H9 (cell line): ENCODE measurements around the gene DNLZ. TPM values are rescaled to one million over a fixed set of nuclear protein-coding genes. Genes with fewer than 3 reads are reported as not detected.

Experiments
- DNase-seq: peaks from one replicate; pipeline ENCODE4 v3.0.0-alpha.2; 2017
- H2AFZ ChIP-seq: one replicate; pipeline ENCODE4 v1.6.1; 2013; ENCODE audit warnings: mild to moderate bottlenecking, low read length, control low read depth, moderate library complexity
- H2AK5ac ChIP-seq: 2 replicates; pipeline ENCODE4 v1.6.1; 2013; ENCODE audit warnings: low read length, control low read depth, mixed read lengths; ENCODE audit not compliant: insufficient read length
- H2BK120ac ChIP-seq: one replicate; pipeline ENCODE4 v1.6.1; 2013; ENCODE audit warnings: low read depth, mild to moderate bottlenecking, low read length, control low read depth, inconsistent platforms; ENCODE audit not compliant: poor library complexity, severe bottlenecking
- H2BK12ac ChIP-seq: 2 replicates; pipeline ENCODE4 v1.6.1; 2013; ENCODE audit warnings: low read length, control low read depth, mixed read lengths, low read depth; ENCODE audit not compliant: insufficient read length
- H2BK15ac ChIP-seq: 2 replicates; pipeline ENCODE4 v1.6.1; 2013; ENCODE audit warnings: low read depth, low read length, control low read depth
- H2BK20ac ChIP-seq: one replicate; pipeline ENCODE4 v1.6.1; 2013; ENCODE audit warnings: low read depth, mild to moderate bottlenecking, low read length, control low read depth, inconsistent platforms; ENCODE audit not compliant: poor library complexity, severe bottlenecking
- H2BK5ac ChIP-seq: 2 replicates; pipeline ENCODE4 v1.6.1; 2013; ENCODE audit warnings: low read length, control low read depth, mixed read lengths; ENCODE audit not compliant: insufficient read length
- H3K14ac ChIP-seq: 2 replicates; pipeline ENCODE4 v1.6.1; 2013; ENCODE audit warnings: low read length, control low read depth; ENCODE audit not compliant: insufficient read depth
- H3K18ac ChIP-seq: 2 replicates; pipeline ENCODE4 v1.6.1; 2013; ENCODE audit warnings: low read depth, mild to moderate bottlenecking, mixed read lengths, low read length, control low read depth; ENCODE audit not compliant: insufficient read length
- H3K23ac ChIP-seq: 2 replicates; pipeline ENCODE4 v1.6.1; 2013; ENCODE audit warnings: low read length, control low read depth, mixed read lengths, low read depth; ENCODE audit not compliant: insufficient read length
- H3K23me2 ChIP-seq: 2 replicates; pipeline ENCODE4 v1.6.1; 2013; ENCODE audit warnings: low read depth, mild to moderate bottlenecking, mixed read lengths, low read length, control low read depth; ENCODE audit not compliant: insufficient read length, poor library complexity, severe bottlenecking
- H3K27ac ChIP-seq: 2 replicates; pipeline ENCODE4 v1.5.1; 2013; ENCODE audit warnings: low read length, control low read depth, mixed read lengths, low read depth; ENCODE audit not compliant: insufficient read length
- H3K27me3 ChIP-seq: 2 replicates; pipeline ENCODE4 v1.6.1; 2013; ENCODE audit warnings: low read length, control low read depth, inconsistent platforms; ENCODE audit not compliant: insufficient read depth
- H3K4ac ChIP-seq: 2 replicates; pipeline ENCODE4 v1.6.1; 2013; ENCODE audit warnings: low read depth, mild to moderate bottlenecking, control low read depth, inconsistent platforms, low read length, moderate library complexity
- H3K4me1 ChIP-seq: 2 replicates; pipeline ENCODE4 v1.6.1; 2013; ENCODE audit warnings: low read length, control low read depth, inconsistent platforms; ENCODE audit not compliant: insufficient read depth
- H3K4me2 ChIP-seq: 2 replicates; pipeline ENCODE4 v1.6.1; 2013; ENCODE audit warnings: low read length, control low read depth, mixed read lengths; ENCODE audit not compliant: insufficient read length, insufficient read depth
- H3K56ac ChIP-seq: 2 replicates; pipeline ENCODE4 v1.6.1; 2013; ENCODE audit warnings: low read depth, mild to moderate bottlenecking, mixed read lengths, low read length, control low read depth; ENCODE audit not compliant: insufficient read length
- H3K79me1 ChIP-seq: 2 replicates; pipeline ENCODE4 v1.6.1; 2013; ENCODE audit warnings: low read depth, mild to moderate bottlenecking, moderate library complexity, low read length, control low read depth, inconsistent platforms; ENCODE audit not compliant: insufficient read depth, poor library complexity, severe bottlenecking
- H3K79me2 ChIP-seq: 2 replicates; pipeline ENCODE4 v1.6.1; 2013; ENCODE audit warnings: low read length, control low read depth, inconsistent platforms; ENCODE audit not compliant: insufficient read depth
- H3K9ac ChIP-seq: 2 replicates; pipeline ENCODE4 v1.6.1; 2013; ENCODE audit warnings: low read length, control low read depth, mixed read lengths; ENCODE audit not compliant: insufficient read length; ENCODE audit errors: extremely low read depth
- H3K9me3 ChIP-seq: one replicate; pipeline ENCODE4 v1.6.1; 2013; ENCODE audit warnings: low read depth, low read length, inconsistent platforms; ENCODE audit not compliant: control insufficient read depth
- H3T11ph ChIP-seq: one replicate; pipeline ENCODE4 v1.6.1; 2013; ENCODE audit warnings: mild to moderate bottlenecking, low read length, control low read depth, inconsistent platforms
- H4K20me1 ChIP-seq: one replicate; pipeline ENCODE4 v1.6.1; 2013; ENCODE audit not compliant: control insufficient read depth, insufficient read length, insufficient read depth
- H4K5ac ChIP-seq: 2 replicates; pipeline ENCODE4 v1.6.1; 2013; ENCODE audit warnings: low read depth, mild to moderate bottlenecking, mixed read lengths, low read length, control low read depth; ENCODE audit not compliant: insufficient read length
- H4K8ac ChIP-seq: replicated peaks from 2 replicates; pipeline ENCODE4 v1.6.1; 2013; ENCODE audit warnings: low read length, control low read depth, mixed read lengths, low read depth; ENCODE audit not compliant: insufficient read length
- H4K91ac ChIP-seq: 2 replicates; pipeline ENCODE4 v1.6.1; 2013; ENCODE audit warnings: low read depth, mild to moderate bottlenecking, moderate library complexity, mixed read lengths, low read length, control low read depth; ENCODE audit not compliant: insufficient read length
- H3K27ac Mint-ChIP-seq, 3 experiments: 2 replicates in 2 of 3; 3 replicates in 1 of 3; pipeline ENCODE4 v1.8.0; 2020 to 2021; ENCODE audit warnings: mixed read lengths in 3 of 3, mild to moderate bottlenecking in 1 of 3, moderate library complexity in 1 of 3
- H3K27me3 Mint-ChIP-seq: 2 replicates; pipeline ENCODE4 v1.8.0; 2021; ENCODE audit warnings: low read depth, mild to moderate bottlenecking, moderate library complexity, mixed read lengths
- H3K36me3 Mint-ChIP-seq, 3 experiments: 2 replicates in 2 of 3; 3 replicates in 1 of 3; pipeline ENCODE4 v1.8.0; 2020 to 2021; ENCODE audit warnings: low read depth in 3 of 3, mixed read lengths in 3 of 3; ENCODE audit not compliant: insufficient read depth in 1 of 3
- H3K4me1 Mint-ChIP-seq, 2 experiments: 2 replicates each; pipeline ENCODE4 v1.8.0; 2020; ENCODE audit warnings: mixed read lengths in 2 of 2
- H3K4me3 Mint-ChIP-seq, 2 experiments: 2 replicates in 1 of 2; 3 replicates in 1 of 2; pipeline ENCODE4 v1.8.0; 2020 to 2021; ENCODE audit warnings: mild to moderate bottlenecking in 2 of 2, mixed read lengths in 2 of 2, moderate library complexity in 1 of 2
- H3K9me3 Mint-ChIP-seq, 2 experiments: 2 replicates in 1 of 2; 3 replicates in 1 of 2; pipeline ENCODE4 v1.8.0; 2020; ENCODE audit warnings: mild to moderate bottlenecking in 2 of 2, mixed read lengths in 2 of 2, moderate library complexity in 1 of 2
- WGBS: extraction: QIAGEN DNeasy Blood & Tissue Kit; methylation state at CpG from one replicate; pipeline ENCODE4 v1.1.7; 2013; ENCODE audit warnings: missing lambda C conversion rate, low lambda C conversion rate, mixed read lengths; ENCODE audit not compliant: insufficient read length; ENCODE audit errors: extremely low coverage; 5-methylcytosine and 5-hydroxymethylcytosine counted together
- total RNA-seq: library from RNA; stranded (reverse); gene quantifications from 2 replicates; pipeline ENCODE4 v1.2.1, GENCODE V29; 2021
- TF ChIP-seq, protein P1 (sequence below): fragments of 200-600 bp; sonication (generic); conservative IDR thresholded peaks from 3 replicates; pipeline ENCODE4 v1.8.0; 2021; ENCODE audit warnings: antibody characterized with exemption, mild to moderate bottlenecking

Gene DNLZ
- total RNA-seq, 1 experiment from 2014 or later, result 24.8 TPM

DNA sequence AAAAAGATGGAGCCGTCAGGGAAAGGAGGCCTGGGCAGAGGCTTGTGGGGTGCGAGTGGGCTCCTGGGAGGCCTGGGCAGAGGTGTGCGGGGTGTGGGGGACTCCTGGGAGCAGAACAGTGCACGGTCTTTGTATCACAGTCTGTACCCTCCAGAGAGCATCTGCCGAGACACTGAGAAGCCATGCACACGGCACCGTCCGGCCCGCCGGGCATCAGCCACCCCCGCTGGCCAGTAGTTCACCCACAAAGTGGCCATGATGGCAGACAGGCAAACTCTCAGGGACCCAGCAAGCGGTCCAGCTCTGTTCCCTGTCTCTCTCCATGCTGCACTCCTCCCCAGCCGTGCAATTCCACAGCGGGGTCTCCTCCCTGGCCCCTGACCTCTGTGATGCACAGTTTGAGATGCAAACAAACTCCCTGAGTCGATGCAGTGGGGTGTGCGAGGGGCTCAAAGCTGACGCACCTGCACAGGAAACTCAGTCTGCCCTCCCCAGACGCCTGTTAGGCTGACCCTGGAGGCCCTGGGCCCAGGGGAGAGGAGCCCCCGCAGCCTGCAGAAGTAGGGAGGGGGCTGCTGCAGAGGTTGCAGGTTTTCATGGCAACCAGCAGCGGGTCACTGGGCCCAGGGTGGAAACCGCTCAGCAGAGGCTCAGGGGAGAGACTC, 45.3 kb downstream of the DNLZ start:
- Mint-ChIP-seq H3K27me3 (peaks cover 5% of the 10 kb centered on the region), H3K27ac (peak overlapping the region in 1 of 3 experiments; percentile 31; a peak in 1 of 7 replicates), H3K4me3 (no peak overlapping the region; a peak in 1 of 5 replicates), H3K9me3 (peaks cover 15 to 17% of the 10 kb centered on the region in 2 experiments), H3K36me3 (peaks cover 6 to 19% (median 7%) of the 10 kb centered on the region in 3 experiments; a peak in 6 of 7 replicates), H3K4me1 (no peaks in the 10 kb centered on the region)
- Histone ChIP-seq H3K14ac (no peak overlapping the region), H3K23ac (no peak overlapping the region), H2BK20ac (no peak overlapping the region), H3K18ac (no peak overlapping the region), H3K79me1 (no peaks in the 10 kb centered on the region), H2BK12ac (no peak overlapping the region), H2BK120ac (no peak overlapping the region), H3K9ac (no peak overlapping the region), H2AFZ (no peak overlapping the region), H3K9me3 (no peaks in the 10 kb centered on the region), H2BK15ac (no peak overlapping the region), H3K4me1 (no peaks in the 10 kb centered on the region), H3K27ac (no peak overlapping the region), H3T11ph (no peak overlapping the region), H4K91ac (no peak overlapping the region), H2BK5ac (no peak overlapping the region), H2AK5ac (no peak overlapping the region), H3K4me2 (no peak overlapping the region), H4K5ac (no peak overlapping the region), H3K27me3 (no peaks in the 10 kb centered on the region), H3K4ac (no peak overlapping the region), H4K20me1 (no peaks in the 10 kb centered on the region), H4K8ac (no peak overlapping the region), H3K56ac (no peak overlapping the region), H3K79me2 (no peaks in the 10 kb centered on the region), H3K23me2 (no peaks in the 10 kb centered on the region)
- no peak for DNase-seq
- no CpG with 5 or more reads among the region's 21 CpGs for WGBS
- TF ChIP-seq, protein P1, sequence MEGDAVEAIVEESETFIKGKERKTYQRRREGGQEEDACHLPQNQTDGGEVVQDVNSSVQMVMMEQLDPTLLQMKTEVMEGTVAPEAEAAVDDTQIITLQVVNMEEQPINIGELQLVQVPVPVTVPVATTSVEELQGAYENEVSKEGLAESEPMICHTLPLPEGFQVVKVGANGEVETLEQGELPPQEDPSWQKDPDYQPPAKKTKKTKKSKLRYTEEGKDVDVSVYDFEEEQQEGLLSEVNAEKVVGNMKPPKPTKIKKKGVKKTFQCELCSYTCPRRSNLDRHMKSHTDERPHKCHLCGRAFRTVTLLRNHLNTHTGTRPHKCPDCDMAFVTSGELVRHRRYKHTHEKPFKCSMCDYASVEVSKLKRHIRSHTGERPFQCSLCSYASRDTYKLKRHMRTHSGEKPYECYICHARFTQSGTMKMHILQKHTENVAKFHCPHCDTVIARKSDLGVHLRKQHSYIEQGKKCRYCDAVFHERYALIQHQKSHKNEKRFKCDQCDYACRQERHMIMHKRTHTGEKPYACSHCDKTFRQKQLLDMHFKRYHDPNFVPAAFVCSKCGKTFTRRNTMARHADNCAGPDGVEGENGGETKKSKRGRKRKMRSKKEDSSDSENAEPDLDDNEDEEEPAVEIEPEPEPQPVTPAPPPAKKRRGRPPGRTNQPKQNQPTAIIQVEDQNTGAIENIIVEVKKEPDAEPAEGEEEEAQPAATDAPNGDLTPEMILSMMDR, result no peak
